Vagina (tissue), 2 donors: ENCODE measurements around the gene UBAP1. TPM values are rescaled to one million over a fixed set of nuclear protein-coding genes. Genes with fewer than 3 reads are reported as not detected.
A peak's percentile ranks its signal among the peaks of the same experiment; 100 is the strongest.
"Not testable (repeated sequence)": the region's sequence is repeated elsewhere in the genome, so short reads cannot be mapped to it uniquely, and the experiment has no call there.

Experiments
- DNase-seq, 2 donors: peaks; one replicate each; pipeline ENCODE4 v3.0.0-alpha.2; 2017; ENCODE audit errors: extremely low spot score in 2 of 2
- H3K27ac ChIP-seq: fragments of 200-600 bp; sonication (generic); one replicate; pipeline ENCODE4 v1.5.1; 2019
- H3K27me3 ChIP-seq: fragments of 200-600 bp; sonication (generic); one replicate; pipeline ENCODE4 v1.5.1; 2019
- H3K36me3 ChIP-seq, 2 donors: fragments of 200-600 bp; sonication (generic); one replicate each; pipeline ENCODE4 v1.5.1; 2017 to 2019
- H3K4me1 ChIP-seq: fragments of 200-600 bp; sonication (generic); one replicate; pipeline ENCODE4 v1.5.1; 2019
- H3K4me3 ChIP-seq, 2 donors: fragments of 200-600 bp; sonication (generic); 1 replicate in 1 of 2; 2 replicates in 1 of 2; pipeline ENCODE4 v1.5.1; 2016 to 2019
- H3K9me3 ChIP-seq: fragments of 200-600 bp; sonication (generic); one replicate; pipeline ENCODE4 v1.5.1; 2019
- POLR2A ChIP-seq, 2 donors: fragments of 450-650 bp; IDR thresholded peaks; one replicate each; pipeline ENCODE4 v1.6.1; 2017; ENCODE audit warnings: antibody characterized with exemption in 2 of 2, mild to moderate bottlenecking in 2 of 2, moderate library complexity in 2 of 2
- POLR2AphosphoS5 ChIP-seq, 2 donors: sonication (generic); formaldehyde crosslinking; IDR thresholded peaks; one replicate each; pipeline ENCODE4 v1.9.0; 2017; ENCODE audit warnings: antibody characterized with exemption in 2 of 2, mild to moderate bottlenecking in 2 of 2, low read depth in 1 of 2; ENCODE audit not compliant: insufficient read depth in 1 of 2
- intact Hi-C: fragments of 100-400 bp; cut with DNase I; formaldehyde crosslinking; loops from one replicate; pipeline ENCODE4 v1.15.1; 2023
- total RNA-seq: library from RNA; depleted of rRNA; stranded (reverse); fragments of >200 nt; gene quantifications from one replicate; pipeline ENCODE4 v1.2.3, GENCODE V29; 2016
- TF ChIP-seq, protein P1 (sequence below), 3 experiments: fragments of 450-650 bp in 2 of 3; fragments of 200-600 bp in 1 of 3; sonication (generic) in 1 of 3; IDR thresholded peaks; one replicate each; pipeline ENCODE4 v1.5.1; 2017 to 2019; ENCODE audit warnings: antibody characterized with exemption in 3 of 3, mild to moderate bottlenecking in 2 of 3, moderate library complexity in 2 of 3

Gene UBAP1
- total RNA-seq, 1 donor from 2014 or later: 43.0 TPM

DNA sequence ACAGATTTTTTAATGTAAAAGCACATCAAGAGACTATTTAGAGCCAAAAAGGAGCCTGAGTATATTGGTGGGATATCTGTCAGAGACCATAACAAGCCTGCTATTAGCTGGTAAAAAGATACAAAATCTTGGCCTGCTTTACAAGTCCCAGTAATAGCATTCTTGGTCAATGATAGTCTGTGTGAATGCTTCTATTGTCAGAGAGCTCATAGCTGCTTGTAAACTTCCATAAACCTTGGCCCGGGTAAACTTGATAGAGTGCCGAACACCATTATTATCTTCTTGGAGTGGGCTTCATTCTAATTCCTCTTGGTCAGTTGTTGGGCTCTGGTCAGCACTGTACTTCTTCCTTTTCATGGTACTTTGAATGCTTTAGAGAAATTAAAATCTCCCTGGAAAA is 64.0 kb downstream of the UBAP1 start:
- Histone ChIP-seq H3K27ac (peak overlapping the region; percentile 3), H3K36me3 (peaks cover 0 to 25% of the 10 kb centered on the region in 2 donors), H3K4me3 (no peak overlapping the region), H3K4me1 (peaks cover 45% of the 10 kb centered on the region), H3K27me3 (no peaks in the 10 kb centered on the region), H3K9me3 (no peaks in the 10 kb centered on the region)
- TF ChIP-seq, protein P1, sequence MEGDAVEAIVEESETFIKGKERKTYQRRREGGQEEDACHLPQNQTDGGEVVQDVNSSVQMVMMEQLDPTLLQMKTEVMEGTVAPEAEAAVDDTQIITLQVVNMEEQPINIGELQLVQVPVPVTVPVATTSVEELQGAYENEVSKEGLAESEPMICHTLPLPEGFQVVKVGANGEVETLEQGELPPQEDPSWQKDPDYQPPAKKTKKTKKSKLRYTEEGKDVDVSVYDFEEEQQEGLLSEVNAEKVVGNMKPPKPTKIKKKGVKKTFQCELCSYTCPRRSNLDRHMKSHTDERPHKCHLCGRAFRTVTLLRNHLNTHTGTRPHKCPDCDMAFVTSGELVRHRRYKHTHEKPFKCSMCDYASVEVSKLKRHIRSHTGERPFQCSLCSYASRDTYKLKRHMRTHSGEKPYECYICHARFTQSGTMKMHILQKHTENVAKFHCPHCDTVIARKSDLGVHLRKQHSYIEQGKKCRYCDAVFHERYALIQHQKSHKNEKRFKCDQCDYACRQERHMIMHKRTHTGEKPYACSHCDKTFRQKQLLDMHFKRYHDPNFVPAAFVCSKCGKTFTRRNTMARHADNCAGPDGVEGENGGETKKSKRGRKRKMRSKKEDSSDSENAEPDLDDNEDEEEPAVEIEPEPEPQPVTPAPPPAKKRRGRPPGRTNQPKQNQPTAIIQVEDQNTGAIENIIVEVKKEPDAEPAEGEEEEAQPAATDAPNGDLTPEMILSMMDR (IDR thresholded peaks at IDR 0.05): no peak
- TF ChIP-seq POLR2AphosphoS5 (IDR thresholded peaks at IDR 0.05; ENCODE audit: insufficient read depth in 1 of 2, low read depth in 1 of 2): no peak
- TF ChIP-seq POLR2A (IDR thresholded peaks at IDR 0.05): no peak
- no peak for DNase-seq
- intact Hi-C loops: no loop called here

DNA sequence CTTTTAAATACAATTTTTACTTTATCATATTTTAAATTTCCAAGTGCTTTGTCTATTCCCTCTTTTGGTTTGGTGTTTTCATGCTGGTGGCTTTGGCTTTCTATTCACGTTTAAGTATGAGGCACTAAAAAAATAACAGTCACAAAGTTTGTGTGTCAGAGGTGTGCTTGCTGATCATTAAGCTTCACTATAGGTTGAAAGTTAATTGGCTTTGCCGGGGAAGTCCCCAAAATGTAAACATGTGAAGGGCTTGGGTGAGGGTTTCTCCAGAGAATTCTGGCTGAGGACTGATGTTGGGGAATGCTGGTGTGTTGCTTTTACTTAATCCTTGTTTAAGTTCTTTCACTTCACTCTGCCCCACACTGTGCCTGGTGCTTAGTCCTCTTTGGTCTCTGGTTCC is 66.4 kb downstream of the UBAP1 start:
- H3K4me1 ChIP-seq: peaks cover 50% of the 10 kb centered on the region
- H3K36me3 ChIP-seq: peaks cover 0 to 39% of the 10 kb centered on the region in 2 donors
- H3K27ac ChIP-seq, H3K9me3 ChIP-seq, H3K4me3 ChIP-seq, H3K27me3 ChIP-seq, DNase-seq, intact Hi-C loops: not testable (repeated sequence)

DNA sequence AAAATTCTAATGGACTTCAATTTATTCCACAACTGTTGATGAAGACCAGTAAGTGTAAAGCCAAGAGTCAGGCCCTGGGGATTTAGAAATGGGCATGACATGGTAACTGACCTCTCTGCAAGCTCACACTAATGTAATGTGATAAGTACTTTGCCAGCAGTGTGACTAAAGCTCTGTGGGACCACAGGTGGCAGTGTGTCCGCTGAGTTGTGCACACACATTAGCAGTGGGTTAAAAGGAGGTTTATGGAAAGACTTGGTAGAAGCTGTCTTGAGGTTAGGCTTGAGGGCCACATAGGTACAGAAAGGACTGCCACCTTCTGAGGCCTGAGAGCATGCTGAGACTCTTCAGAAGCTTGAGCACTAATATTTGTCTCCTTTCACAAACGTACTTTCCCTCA is 67.6 kb downstream of the UBAP1 start:
- Histone ChIP-seq H3K4me3 (no peak overlapping the region), H3K4me1 (peaks cover 41% of the 10 kb centered on the region), H3K27me3 (no peaks in the 10 kb centered on the region), H3K27ac (no peak overlapping the region), H3K9me3 (no peaks in the 10 kb centered on the region), H3K36me3 (peaks cover 0 to 47% of the 10 kb centered on the region in 2 donors)
- DNase-seq: no peak
- intact Hi-C loops: no loop called here
- TF ChIP-seq, protein P1 (IDR thresholded peaks at IDR 0.05): no peak
- no peak for TF ChIP-seq POLR2A (IDR thresholded peaks at IDR 0.05)
- TF ChIP-seq POLR2AphosphoS5 (IDR thresholded peaks at IDR 0.05; ENCODE audit: insufficient read depth in 1 of 2, low read depth in 1 of 2): no peak

DNA sequence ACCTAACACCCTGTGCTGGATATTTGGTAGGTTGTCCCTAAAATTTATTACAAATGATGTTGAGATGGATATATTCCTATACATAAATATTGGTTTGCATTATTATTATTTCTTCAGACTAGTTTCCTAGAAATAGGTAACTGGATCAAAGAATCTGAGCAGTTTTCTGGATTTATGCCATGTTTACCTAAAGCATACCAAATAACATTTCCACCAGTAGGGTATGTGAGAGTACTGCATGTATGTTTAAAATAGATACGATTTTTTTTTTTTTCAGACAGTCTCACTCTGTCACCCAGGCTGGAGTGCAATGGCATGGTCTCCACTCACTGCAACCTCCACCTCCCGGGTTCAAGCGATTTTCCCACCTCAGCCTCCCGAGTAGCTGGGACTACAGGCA is 68.9 kb downstream of the UBAP1 start:
- H3K4me3 ChIP-seq, H3K27ac ChIP-seq, H3K9me3 ChIP-seq, intact Hi-C loops, H3K27me3 ChIP-seq, DNase-seq: not testable (repeated sequence)
- Histone ChIP-seq H3K4me1 (peaks cover 30% of the 10 kb centered on the region), H3K36me3 (peaks cover 0 to 43% of the 10 kb centered on the region in 2 donors)

DNA sequence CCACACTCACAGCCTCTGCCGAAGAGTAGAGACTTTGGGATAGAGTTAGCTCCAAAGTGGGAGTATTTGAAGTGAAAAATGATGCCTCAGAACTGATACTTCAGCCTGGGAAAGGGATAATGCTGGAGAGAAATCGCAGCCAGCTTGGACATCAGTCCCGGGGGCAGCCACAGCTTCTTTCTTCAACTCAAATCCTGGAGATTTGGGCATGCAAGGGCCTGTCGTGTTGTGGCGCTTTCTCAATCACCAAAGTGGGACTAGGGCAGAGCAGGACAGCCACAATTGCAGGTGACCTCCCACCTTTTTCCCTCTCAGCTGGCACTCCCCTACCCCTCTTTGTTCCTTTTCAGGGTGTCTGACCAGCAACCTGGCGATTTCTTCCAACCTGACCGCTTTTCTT is 70.4 kb downstream of the UBAP1 start:
- DNase-seq: no peak
- TF ChIP-seq, protein P1 (IDR thresholded peaks at IDR 0.05): no peak
- TF ChIP-seq POLR2AphosphoS5 (IDR thresholded peaks at IDR 0.05; ENCODE audit: insufficient read depth in 1 of 2, low read depth in 1 of 2) (no peak), POLR2A (IDR thresholded peaks at IDR 0.05) (no peak)
- Histone ChIP-seq H3K4me3 (no peak overlapping the region), H3K27ac (no peak overlapping the region), H3K4me1 (peaks cover 35% of the 10 kb centered on the region), H3K27me3 (no peaks in the 10 kb centered on the region), H3K9me3 (no peaks in the 10 kb centered on the region), H3K36me3 (peaks cover 0 to 43% of the 10 kb centered on the region in 2 donors)
- intact Hi-C loops: no loop called here

DNA sequence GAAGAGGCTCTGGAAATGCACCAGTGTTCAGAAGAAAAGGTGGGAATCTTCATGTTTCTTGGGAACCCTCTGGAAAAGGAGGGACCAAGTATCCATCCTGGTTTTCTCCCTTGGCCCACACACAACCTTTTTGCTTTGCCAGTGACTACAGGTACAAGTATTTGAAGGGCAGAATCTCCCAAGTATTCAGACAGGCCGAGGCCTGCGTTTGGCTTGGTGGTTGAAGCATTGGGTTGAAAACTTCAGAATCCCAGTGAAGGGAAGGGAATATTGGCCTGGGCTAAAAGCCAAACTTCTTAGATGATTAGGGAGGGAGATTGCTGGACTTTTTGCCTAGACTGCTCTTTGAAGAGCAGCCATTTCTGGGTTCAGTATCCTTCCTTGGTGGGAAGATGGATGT is 71.9 kb downstream of the UBAP1 start:
- no peak for TF ChIP-seq POLR2AphosphoS5 (IDR thresholded peaks at IDR 0.05; ENCODE audit: insufficient read depth in 1 of 2, low read depth in 1 of 2)
- TF ChIP-seq, protein P1 (IDR thresholded peaks at IDR 0.05): no peak
- TF ChIP-seq POLR2A (IDR thresholded peaks at IDR 0.05): no peak
- Histone ChIP-seq H3K36me3 (peaks cover 0 to 43% of the 10 kb centered on the region in 2 donors), H3K9me3 (no peaks in the 10 kb centered on the region), H3K4me3 (no peak overlapping the region), H3K27ac (no peak overlapping the region), H3K4me1 (peaks cover 48% of the 10 kb centered on the region), H3K27me3 (no peaks in the 10 kb centered on the region)
- intact Hi-C loops: loop anchor here (10.0 kb wide), 2 partner anchors 76 to 126 kb away; partner anchors contain the start of genes DCAF12 and UBAP1
- DNase-seq: no peak
